ENCODE data around the gene KLHL20.

DNA sequence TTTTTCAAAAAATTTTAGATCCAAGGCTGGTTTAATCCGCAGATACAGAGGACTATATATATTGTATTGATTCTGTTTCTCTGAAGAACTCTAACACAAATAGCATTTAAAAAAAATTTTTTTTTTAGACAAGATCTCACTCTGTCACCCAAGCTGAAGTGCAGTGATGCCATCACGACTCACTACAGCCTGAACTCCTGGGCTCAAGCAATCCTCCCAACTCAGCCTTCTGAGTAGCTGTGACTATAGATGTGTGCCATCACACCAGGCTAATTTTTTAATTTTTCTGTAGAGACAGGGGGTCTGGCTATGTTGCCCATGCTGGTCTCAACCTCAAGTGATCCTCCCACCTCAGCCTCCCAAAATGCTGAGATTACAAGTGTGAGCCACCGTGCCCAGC, 48.1 kb upstream of the KLHL20 start:
- TF ChIP-seq, protein P1, sequence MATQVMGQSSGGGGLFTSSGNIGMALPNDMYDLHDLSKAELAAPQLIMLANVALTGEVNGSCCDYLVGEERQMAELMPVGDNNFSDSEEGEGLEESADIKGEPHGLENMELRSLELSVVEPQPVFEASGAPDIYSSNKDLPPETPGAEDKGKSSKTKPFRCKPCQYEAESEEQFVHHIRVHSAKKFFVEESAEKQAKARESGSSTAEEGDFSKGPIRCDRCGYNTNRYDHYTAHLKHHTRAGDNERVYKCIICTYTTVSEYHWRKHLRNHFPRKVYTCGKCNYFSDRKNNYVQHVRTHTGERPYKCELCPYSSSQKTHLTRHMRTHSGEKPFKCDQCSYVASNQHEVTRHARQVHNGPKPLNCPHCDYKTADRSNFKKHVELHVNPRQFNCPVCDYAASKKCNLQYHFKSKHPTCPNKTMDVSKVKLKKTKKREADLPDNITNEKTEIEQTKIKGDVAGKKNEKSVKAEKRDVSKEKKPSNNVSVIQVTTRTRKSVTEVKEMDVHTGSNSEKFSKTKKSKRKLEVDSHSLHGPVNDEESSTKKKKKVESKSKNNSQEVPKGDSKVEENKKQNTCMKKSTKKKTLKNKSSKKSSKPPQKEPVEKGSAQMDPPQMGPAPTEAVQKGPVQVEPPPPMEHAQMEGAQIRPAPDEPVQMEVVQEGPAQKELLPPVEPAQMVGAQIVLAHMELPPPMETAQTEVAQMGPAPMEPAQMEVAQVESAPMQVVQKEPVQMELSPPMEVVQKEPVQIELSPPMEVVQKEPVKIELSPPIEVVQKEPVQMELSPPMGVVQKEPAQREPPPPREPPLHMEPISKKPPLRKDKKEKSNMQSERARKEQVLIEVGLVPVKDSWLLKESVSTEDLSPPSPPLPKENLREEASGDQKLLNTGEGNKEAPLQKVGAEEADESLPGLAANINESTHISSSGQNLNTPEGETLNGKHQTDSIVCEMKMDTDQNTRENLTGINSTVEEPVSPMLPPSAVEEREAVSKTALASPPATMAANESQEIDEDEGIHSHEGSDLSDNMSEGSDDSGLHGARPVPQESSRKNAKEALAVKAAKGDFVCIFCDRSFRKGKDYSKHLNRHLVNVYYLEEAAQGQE (IDR thresholded peaks at IDR 0.05; ENCODE audit: borderline replicate concordance): no peak
- TF ChIP-seq RAD21 (conservative IDR thresholded peaks at IDR 0.05) (no peak), CTCF (IDR thresholded peaks at IDR 0.05; ENCODE audit: poor library complexity, severe bottlenecking) (no peak), EZH2 (IDR thresholded peaks at IDR 0.05; ENCODE audit: borderline replicate concordance, insufficient read depth, low read length, poor library complexity, severe bottlenecking) (no peak), EP300 (conservative IDR thresholded peaks at IDR 0.05; ENCODE audit: poor library complexity, severe bottlenecking) (no peak)

All from neural cell (in vitro differentiated cells).